ENCODE results near the gene RTKN2.

The RTKN2 gene

GRCh38 chr10:62278441-62278910 is 9.8 kb upstream of the RTKN2 start:
- no peak for TF ChIP-seq JUND (IDR thresholded peaks at IDR 0.05; ENCODE audit: low read depth)
- in situ Hi-C loops (cut with HindIII; ENCODE audit: low pct_unique_long_range_greater_than_20kb, low sequenced_read_pairs) = no loop called here
- DNase-seq (ENCODE audit: low read depth in 1 of 2, low spot score in 1 of 2) = no peak

- no peak for DNase-seq (ENCODE audit: low read depth in 1 of 2, low spot score in 1 of 2)
- TF ChIP-seq JUND (IDR thresholded peaks at IDR 0.05; ENCODE audit: low read depth) = no peak
- in situ Hi-C loops (cut with HindIII; ENCODE audit: low pct_unique_long_range_greater_than_20kb, low sequenced_read_pairs) = no loop called here
These were observed 9.3 kb upstream of the RTKN2 start for GRCh38 chr10:62277971-62278370.

GRCh38 chr10:62270020-62270419 is 1.4 kb upstream of the RTKN2 start:
- DNase-seq (ENCODE audit: low read depth in 1 of 2, low spot score in 1 of 2) = no peak
- in situ Hi-C loops (cut with HindIII; ENCODE audit: low pct_unique_long_range_greater_than_20kb, low sequenced_read_pairs) = no loop called here
- TF ChIP-seq JUND (IDR thresholded peaks at IDR 0.05; ENCODE audit: low read depth) = no peak

GRCh38 chr10:62268027-62268398 is 631 bp downstream of the RTKN2 start:
- peak in 1 of 2 experiments; percentile 16 for DNase-seq (ENCODE audit: low read depth in 1 of 2, low spot score in 1 of 2)
- in situ Hi-C loops (cut with HindIII; ENCODE audit: low pct_unique_long_range_greater_than_20kb, low sequenced_read_pairs) = no loop called here
- TF ChIP-seq JUND (IDR thresholded peaks at IDR 0.05; ENCODE audit: low read depth) = no peak

- no peak for DNase-seq (ENCODE audit: low read depth in 1 of 2, low spot score in 1 of 2)
- in situ Hi-C loops (cut with HindIII; ENCODE audit: low pct_unique_long_range_greater_than_20kb, low sequenced_read_pairs) = no loop called here
- no peak for TF ChIP-seq JUND (IDR thresholded peaks at IDR 0.05; ENCODE audit: low read depth)
These were observed 2.0 kb downstream of the RTKN2 start for GRCh38 chr10:62266611-62267010.

- no peak for TF ChIP-seq JUND (IDR thresholded peaks at IDR 0.05; ENCODE audit: low read depth)
These were observed 2.5 kb downstream of the RTKN2 start for GRCh38 chr10:62266147-62266546.

GRCh38 chr10:62264702-62265436 is 3.8 kb downstream of the RTKN2 start:
- DNase-seq (ENCODE audit: low read depth in 1 of 2, low spot score in 1 of 2) = peak in 1 of 2 experiments; percentile 82
- TF ChIP-seq JUND (IDR thresholded peaks at IDR 0.05; ENCODE audit: low read depth) = no peak
- in situ Hi-C loops (cut with HindIII; ENCODE audit: low pct_unique_long_range_greater_than_20kb, low sequenced_read_pairs) = no loop called here

More at GRCh38 chr10:62266147-62266546, 2.5 kb downstream of the RTKN2 start:
- no peak for DNase-seq (ENCODE audit: low read depth in 1 of 2, low spot score in 1 of 2)
- in situ Hi-C loops (cut with HindIII; ENCODE audit: low pct_unique_long_range_greater_than_20kb, low sequenced_read_pairs) = no loop called here

GRCh38 chr10:62264126-62264525 is 4.5 kb downstream of the RTKN2 start:
- DNase-seq (ENCODE audit: low read depth in 1 of 2, low spot score in 1 of 2) = no peak
- in situ Hi-C loops (cut with HindIII; ENCODE audit: low pct_unique_long_range_greater_than_20kb, low sequenced_read_pairs) = no loop called here
- TF ChIP-seq JUND (IDR thresholded peaks at IDR 0.05; ENCODE audit: low read depth) = no peak

GRCh38 chr10:62261666-62262065 is 7.0 kb downstream of the RTKN2 start:
- TF ChIP-seq JUND (IDR thresholded peaks at IDR 0.05; ENCODE audit: low read depth) = no peak
- in situ Hi-C loops (cut with HindIII; ENCODE audit: low pct_unique_long_range_greater_than_20kb, low sequenced_read_pairs) = no loop called here
- DNase-seq (ENCODE audit: low read depth in 1 of 2, low spot score in 1 of 2) = no peak

GRCh38 chr10:62259998-62260397 is 8.6 kb downstream of the RTKN2 start:
- in situ Hi-C loops (cut with HindIII; ENCODE audit: low pct_unique_long_range_greater_than_20kb, low sequenced_read_pairs) = no loop called here

GRCh38 chr10:62259456-62259855 is 9.2 kb downstream of the RTKN2 start:
- in situ Hi-C loops (cut with HindIII; ENCODE audit: low pct_unique_long_range_greater_than_20kb, low sequenced_read_pairs) = no loop called here
- TF ChIP-seq JUND (IDR thresholded peaks at IDR 0.05; ENCODE audit: low read depth) = no peak
- DNase-seq (ENCODE audit: low read depth in 1 of 2, low spot score in 1 of 2) = no peak

More at GRCh38 chr10:62259998-62260397, 8.6 kb downstream of the RTKN2 start:
- no peak for TF ChIP-seq JUND (IDR thresholded peaks at IDR 0.05; ENCODE audit: low read depth)
- DNase-seq (ENCODE audit: low read depth in 1 of 2, low spot score in 1 of 2) = no peak

GRCh38 chr10:62258926-62259325 is 9.7 kb downstream of the RTKN2 start:
- no peak for TF ChIP-seq JUND (IDR thresholded peaks at IDR 0.05; ENCODE audit: low read depth)
- DNase-seq (ENCODE audit: low read depth in 1 of 2, low spot score in 1 of 2) = no peak
- in situ Hi-C loops (cut with HindIII; ENCODE audit: low pct_unique_long_range_greater_than_20kb, low sequenced_read_pairs) = no loop called here

GRCh38 chr10:62253704-62254103 is 14.9 kb downstream of the RTKN2 start:
- TF ChIP-seq JUND (IDR thresholded peaks at IDR 0.05; ENCODE audit: low read depth) = no peak
- in situ Hi-C loops (cut with HindIII; ENCODE audit: low pct_unique_long_range_greater_than_20kb, low sequenced_read_pairs) = no loop called here
- no peak for DNase-seq (ENCODE audit: low read depth in 1 of 2, low spot score in 1 of 2)

- TF ChIP-seq JUND (IDR thresholded peaks at IDR 0.05; ENCODE audit: low read depth) = no peak
These were observed 16.6 kb downstream of the RTKN2 start for GRCh38 chr10:62252051-62252450.

More at GRCh38 chr10:62252051-62252450, 16.6 kb downstream of the RTKN2 start:
- no peak for DNase-seq (ENCODE audit: low read depth in 1 of 2, low spot score in 1 of 2)
- in situ Hi-C loops (cut with HindIII; ENCODE audit: low pct_unique_long_range_greater_than_20kb, low sequenced_read_pairs) = no loop called here

Data from T47D (cell line).